ENCODE measurements around the gene CCDC66.

- TF ChIP-seq CTCF (IDR thresholded peaks at IDR 0.05) (no peak), POLR2A (IDR thresholded peaks at IDR 0.05) (no peak)
Observed at GRCh38 chr3:56620371-56620770, 63.4 kb downstream of the CCDC66 start.

Measured in uterus (tissue), 2 donors.